GM21529 (cell line): ENCODE data around the gene SOCS3.
"Not testable (repeated sequence)": the region's sequence is repeated elsewhere in the genome, so short reads cannot be mapped to it uniquely, and the experiment has no call there.

Experiments used
- ATAC-seq: cut with Tn5 transposase; IDR thresholded peaks from one replicate; pipeline ENCODE4 v1.9.1; 2021; ENCODE audit not compliant: unreplicated experiment

SOCS3 gene

DNA sequence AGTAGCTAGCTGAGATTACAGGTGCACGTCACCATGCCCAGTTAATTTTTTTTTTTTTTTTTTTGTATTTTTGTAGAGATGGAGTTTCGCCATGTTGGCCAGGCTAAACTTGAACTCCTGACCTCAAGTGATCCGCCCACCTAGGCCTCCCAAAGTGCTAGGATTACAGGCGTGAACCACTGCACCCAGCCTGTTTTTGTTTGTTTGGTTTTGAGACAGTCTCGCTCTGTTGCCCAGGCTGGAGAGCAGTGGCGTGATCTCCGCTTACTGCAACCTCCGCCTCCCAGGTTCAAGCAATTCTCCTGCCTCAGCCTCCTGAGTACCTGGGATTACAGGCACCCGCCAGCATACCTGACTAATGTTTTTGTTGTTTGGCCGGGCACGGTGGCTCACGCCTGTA is 28.5 kb downstream of the SOCS3 start:
- not testable (repeated sequence) for ATAC-seq

DNA sequence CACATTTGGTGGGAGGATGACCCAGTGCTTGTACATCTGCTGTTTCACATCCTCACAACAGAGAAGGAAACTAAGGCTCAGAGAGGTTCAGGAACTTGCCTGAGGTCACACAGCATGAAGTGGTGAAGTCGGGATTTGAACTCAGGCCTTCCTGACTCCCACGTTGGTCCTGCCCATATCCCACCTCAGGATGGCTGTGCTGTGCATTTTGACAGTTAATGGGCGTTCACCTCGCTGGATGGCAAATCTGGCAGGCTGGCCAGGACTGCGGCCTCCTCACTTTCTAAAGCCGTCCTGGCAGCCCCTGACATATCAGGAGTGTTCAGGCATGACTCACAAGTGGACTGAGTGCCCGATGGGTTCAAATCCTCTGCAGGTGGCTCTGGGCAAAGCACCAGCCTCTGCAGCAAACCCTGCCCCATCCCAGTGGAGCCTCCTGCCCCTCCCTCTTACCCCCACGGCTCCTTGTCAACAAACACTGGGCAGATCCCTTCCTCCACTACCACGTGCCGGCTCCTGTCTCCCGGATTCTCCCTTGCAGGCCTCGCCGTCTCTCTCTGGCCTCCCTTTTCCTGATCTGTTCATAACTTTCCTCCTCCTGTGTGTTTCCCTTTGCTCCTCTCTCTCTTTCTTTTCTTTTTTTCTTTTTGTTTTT is 29.2 kb downstream of the SOCS3 start:
- ATAC-seq, result no peak

- no peak for ATAC-seq
These were observed 30.4 kb downstream of the SOCS3 start for GRCh38 chr17:78329263-78330059.

DNA sequence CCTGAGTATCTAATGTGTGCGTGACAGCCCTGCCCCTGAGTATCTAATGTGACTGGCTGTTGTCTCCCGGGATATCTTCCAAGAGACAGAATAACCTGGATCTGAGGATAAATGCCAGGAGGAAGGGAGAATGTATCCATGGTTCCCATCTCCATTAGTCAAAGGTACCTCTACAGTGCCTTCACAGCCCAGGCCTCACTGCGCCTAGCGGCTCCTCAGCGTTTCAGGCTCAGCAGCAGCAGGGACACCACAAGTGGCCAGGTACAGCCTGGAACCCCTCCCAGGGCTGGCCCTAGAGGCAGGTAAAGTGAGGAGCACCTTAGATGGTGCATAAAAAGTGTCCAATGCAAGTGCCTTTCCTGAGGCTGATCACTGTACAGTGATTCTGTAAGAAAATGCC is 32.0 kb downstream of the SOCS3 start:
- no peak for ATAC-seq

DNA sequence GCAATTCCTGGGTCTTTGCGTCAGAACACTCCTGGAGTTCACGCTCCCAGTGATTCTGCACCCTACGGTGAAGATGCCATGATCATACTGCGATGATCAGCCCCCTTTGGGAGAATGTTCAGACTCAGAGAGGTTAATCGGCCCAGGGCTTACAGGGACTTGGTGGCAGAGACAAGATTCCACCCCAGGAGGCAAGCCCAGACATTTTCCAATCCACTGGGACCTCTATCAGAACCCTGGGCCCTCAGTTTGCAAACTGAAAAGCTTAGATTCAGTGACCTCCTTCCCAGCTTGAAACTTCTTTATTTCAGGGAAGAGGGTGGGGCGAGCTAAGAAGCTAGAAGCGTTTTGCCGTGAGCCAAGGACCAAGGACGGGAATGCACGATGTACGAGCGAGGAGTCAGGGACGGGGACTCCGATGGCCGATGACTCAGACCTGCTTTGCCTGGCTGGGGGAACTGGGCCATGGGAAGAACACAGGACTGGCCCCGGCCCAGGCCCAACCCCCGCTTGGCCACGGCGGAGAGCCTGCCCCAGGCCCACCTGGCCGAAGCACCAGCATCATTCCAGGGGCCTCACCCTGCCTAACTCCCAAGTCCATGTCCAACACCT is 34.7 kb downstream of the SOCS3 start:
- no peak for ATAC-seq

GRCh38 chr17:78324391-78325075 is 35.3 kb downstream of the SOCS3 start:
- no peak for ATAC-seq

GRCh38 chr17:78323826-78324390 is 36.0 kb downstream of the SOCS3 start:
- ATAC-seq, result no peak

- no peak for ATAC-seq
These were observed 36.9 kb downstream of the SOCS3 start for GRCh38 chr17:78322858-78323455.

GRCh38 chr17:78322327-78322857 is 37.5 kb downstream of the SOCS3 start:
- ATAC-seq, result no peak

GRCh38 chr17:78318843-78319242 is 41.0 kb downstream of the SOCS3 start:
- ATAC-seq, result no peak

DNA sequence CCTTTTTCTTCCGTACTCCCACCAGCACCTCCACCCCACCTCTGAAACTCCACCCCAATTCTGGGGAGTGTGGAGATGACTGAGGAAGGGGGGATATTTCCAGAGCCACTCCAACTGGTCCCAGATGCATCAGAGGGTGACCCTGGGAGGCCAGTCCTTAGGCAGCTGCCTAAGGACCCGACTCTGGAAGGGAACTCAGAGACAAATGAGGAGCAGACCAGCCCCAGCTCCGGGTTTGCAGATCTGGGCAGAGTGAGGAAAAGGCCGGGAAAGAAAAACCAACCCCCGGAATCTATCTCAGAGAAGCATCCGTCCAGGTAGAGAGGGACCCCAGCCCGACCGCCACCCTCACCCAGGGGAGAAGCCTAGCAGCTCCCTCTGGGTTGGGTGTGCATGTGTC is 41.5 kb downstream of the SOCS3 start:
- ATAC-seq, result no peak

DNA sequence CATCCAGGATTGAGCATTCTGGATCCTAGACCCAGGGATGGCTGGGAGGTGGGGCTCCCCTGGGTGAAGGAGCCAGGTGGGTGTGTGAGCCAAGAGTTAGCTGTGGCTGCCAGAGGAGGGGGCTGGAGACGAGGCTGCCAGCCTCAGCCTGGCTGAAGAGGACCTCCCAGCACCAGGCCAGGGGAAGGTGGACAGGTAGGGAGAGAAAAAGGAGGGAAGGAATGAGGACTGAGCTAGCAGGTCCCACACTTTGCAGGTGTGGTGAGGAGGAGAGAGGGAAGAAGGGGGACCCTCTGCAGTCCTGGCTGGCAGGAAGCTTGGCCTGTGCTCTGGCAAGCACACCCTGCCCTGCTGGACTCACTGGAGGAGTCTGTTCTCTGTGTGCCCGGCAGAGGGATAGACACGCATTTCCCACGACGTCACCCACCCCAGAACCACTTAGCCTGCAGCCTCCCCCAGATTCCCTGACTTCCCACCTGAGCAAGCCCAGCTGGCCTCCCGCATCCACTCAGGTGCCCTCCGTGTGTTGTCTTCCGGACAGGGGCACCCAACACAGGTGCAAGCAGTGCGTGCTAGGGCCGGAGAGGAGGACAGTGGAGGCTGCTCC is 42.0 kb downstream of the SOCS3 start:
- ATAC-seq, result no peak

DNA sequence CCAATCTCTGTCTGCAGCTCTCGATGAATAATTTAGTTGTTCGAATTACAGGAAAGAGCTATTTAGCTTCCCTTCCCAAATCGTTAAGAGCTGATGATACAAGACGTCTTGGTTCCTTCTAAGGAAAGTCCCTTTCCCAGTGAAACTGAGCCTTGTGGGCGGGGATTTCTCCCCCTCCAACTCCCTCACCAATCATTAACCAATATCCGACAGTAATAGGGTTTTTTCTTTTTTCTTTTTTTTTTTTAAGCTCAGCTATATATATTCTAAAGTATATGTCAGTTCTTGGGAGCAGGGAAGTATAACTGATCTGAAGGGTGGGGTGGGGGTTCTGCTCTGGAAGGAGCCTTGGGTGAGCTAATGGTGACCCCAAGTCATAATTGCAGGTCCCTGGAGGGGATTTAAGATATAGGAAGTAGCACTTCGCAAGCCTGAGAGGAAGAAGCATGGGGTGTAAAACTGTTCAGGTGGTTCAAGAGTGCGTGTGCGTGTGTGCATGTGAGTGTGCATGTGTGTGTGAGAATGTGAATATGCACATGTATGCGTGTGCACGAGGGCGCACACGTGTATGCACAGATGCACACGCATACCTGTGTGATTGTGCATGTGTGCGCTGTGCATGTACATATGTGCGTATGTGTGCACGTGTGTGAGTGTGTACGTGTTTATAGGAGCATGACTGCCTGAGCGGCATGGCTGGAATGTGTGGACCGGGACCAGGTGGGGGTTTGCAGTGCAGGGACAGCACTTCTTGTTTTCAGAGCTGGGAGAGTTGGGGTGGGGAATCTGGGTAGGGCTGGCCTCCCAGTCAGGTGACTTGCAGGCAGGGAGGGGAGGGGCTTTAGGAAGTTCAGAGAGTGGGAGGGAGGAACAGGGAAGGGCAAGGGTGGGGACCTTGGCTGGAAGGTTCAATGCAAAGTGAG is 42.7 kb downstream of the SOCS3 start:
- no peak for ATAC-seq

GRCh38 chr17:78316115-78316866 is 43.6 kb downstream of the SOCS3 start:
- ATAC-seq, result no peak

DNA sequence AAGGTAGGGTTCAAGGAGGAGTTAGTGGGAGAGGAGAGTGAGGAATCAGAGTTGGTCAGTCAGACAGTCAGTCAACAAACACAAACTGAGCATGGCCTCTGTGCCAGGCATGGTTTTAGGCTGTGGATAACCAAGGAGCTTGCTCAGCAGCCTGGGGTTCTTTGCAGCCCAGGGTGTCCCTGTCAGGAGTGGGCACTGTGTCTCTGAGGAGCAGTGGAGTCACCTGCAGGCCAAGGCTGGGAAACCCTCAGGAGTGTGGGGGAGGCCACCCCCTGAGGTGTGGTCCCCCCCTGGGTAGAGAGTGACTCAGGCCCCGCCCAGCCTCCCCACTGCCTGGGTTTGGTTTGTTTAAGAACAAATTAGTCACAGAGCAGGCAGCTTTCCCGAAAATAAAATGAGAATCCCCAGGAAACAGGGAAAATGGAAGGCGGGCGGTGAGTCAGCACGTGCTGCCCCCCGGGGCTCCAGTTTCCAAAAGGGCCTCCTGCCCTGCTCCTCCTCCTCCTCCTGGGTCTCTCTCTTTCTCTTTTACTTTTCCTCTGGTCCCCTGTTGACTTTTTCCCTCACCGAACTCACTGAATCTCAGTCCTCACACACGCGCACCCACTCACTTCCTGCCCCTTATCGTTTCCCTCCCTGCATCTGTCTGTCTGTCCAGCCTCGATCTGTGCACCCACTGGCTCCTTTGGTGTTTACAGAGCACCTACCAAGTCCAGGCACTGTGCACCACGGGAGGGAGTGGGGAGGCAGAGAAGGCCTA is 44.3 kb downstream of the SOCS3 start:
- no peak for ATAC-seq

- ATAC-seq, result no peak
These were observed 45.1 kb downstream of the SOCS3 start for GRCh38 chr17:78314683-78315354.
